GM06990 (cell line): ENCODE measurements around the gene CYP2C18.
"Not testable (repeated sequence)": the region's sequence is repeated elsewhere in the genome, so short reads cannot be mapped to it uniquely, and the experiment has no call there.

Source experiments
- DNase-seq: peaks from one replicate; pipeline ENCODE4 v3.0.0-alpha.2; 2011; ENCODE audit not compliant: insufficient read length; ENCODE audit errors: extremely low read depth
- H3K27me3 ChIP-seq: replicated peaks from 2 replicates; pipeline ENCODE4 v1.6.0; 2011; ENCODE audit warnings: low read length; ENCODE audit not compliant: control insufficient read depth, insufficient read depth
- H3K36me3 ChIP-seq: 2 replicates; pipeline ENCODE4 v1.5.1; 2011; ENCODE audit warnings: low read length; ENCODE audit not compliant: control insufficient read depth, insufficient read depth
- H3K4me3 ChIP-seq: replicated peaks from 2 replicates; pipeline ENCODE4 v1.5.1; 2011; ENCODE audit warnings: low read depth, mild to moderate bottlenecking, control low read depth, low read length
- CTCF ChIP-seq: IDR thresholded peaks from 2 replicates; pipeline ENCODE4 v1.5.1; 2011; ENCODE audit warnings: low read length, control low read depth, mild to moderate bottlenecking, inconsistent platforms; ENCODE audit not compliant: insufficient read depth, poor library complexity, severe bottlenecking

Gene CYP2C18

GRCh38 chr10:94645285-94645684 is 38.2 kb upstream of the CYP2C18 start:
- H3K4me3 ChIP-seq = no peak overlapping the region
- H3K27me3 ChIP-seq = no peaks in the 10 kb centered on the region
- DNase-seq = no peak
- no peak for TF ChIP-seq CTCF
- H3K36me3 ChIP-seq = no peaks in the 10 kb centered on the region

GRCh38 chr10:94655201-94655600 is 28.3 kb upstream of the CYP2C18 start:
- H3K36me3 ChIP-seq, H3K27me3 ChIP-seq, H3K4me3 ChIP-seq, DNase-seq: not testable (repeated sequence)

GRCh38 chr10:94663061-94663460 is 20.5 kb upstream of the CYP2C18 start:
- DNase-seq, H3K27me3 ChIP-seq, H3K4me3 ChIP-seq, H3K36me3 ChIP-seq: not testable (repeated sequence)

GRCh38 chr10:94666391-94667102 is 17.0 kb upstream of the CYP2C18 start:
- no peak for TF ChIP-seq CTCF
- Histone ChIP-seq H3K27me3 (no peaks in the 10 kb centered on the region), H3K4me3 (no peak overlapping the region), H3K36me3 (no peaks in the 10 kb centered on the region)
- no peak for DNase-seq

GRCh38 chr10:94673614-94674321 is 9.8 kb upstream of the CYP2C18 start:
- H3K4me3 ChIP-seq = no peak overlapping the region
- TF ChIP-seq CTCF = no peak
- DNase-seq = no peak
- no peaks in the 10 kb centered on the region for H3K36me3 ChIP-seq
- no peaks in the 10 kb centered on the region for H3K27me3 ChIP-seq

- H3K36me3 ChIP-seq = no peaks in the 10 kb centered on the region
- H3K27me3 ChIP-seq = no peaks in the 10 kb centered on the region
- no peak for DNase-seq
- no peak for TF ChIP-seq CTCF
- no peak overlapping the region for H3K4me3 ChIP-seq
Measured at GRCh38 chr10:94676496-94676895, 7.0 kb upstream of the CYP2C18 start.
